ENCODE measurements around the gene PUS10.

Gene PUS10

GRCh38 chr2:60966507-60967405 lies 51.3 kb downstream of the PUS10 start:
- H3K4me3 ChIP-seq, result no peak overlapping the region

DNA sequence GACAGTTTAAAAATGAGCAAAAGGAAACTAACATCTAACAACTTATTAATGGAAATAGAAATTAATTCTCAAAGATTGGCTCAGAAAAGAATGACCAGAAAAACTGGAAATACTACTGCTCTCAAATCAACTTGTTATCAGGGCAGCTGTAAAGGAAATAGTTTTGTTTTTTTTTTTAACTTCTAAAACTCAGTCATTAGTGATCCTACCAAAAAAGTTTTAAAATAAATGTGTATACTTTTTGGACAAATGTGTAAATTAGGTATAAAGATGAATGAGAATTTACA lies 52.6 kb downstream of the PUS10 start:
- Histone ChIP-seq H3K27ac (no peak overlapping the region), H3K36me3 (ENCODE audit: insufficient read depth, low read length) (no peaks in the 10 kb centered on the region), H3K9ac (ENCODE audit: insufficient read length) (no peak overlapping the region), H3K4me3 (no peak overlapping the region), H3K9me3 (ENCODE audit: low read depth, low read length) (no peaks in the 10 kb centered on the region)
- TF ChIP-seq FOXP2 (optimal IDR thresholded peaks at IDR 0.05; ENCODE audit: control extremely low read depth, extremely low read length, insufficient read depth) (no peak), EZH2 (IDR thresholded peaks at IDR 0.05) (no peak), POLR2AphosphoS5 (IDR thresholded peaks at IDR 0.05; ENCODE audit: borderline replicate concordance, low read depth, low read length) (no peak)
- DNase-seq (ENCODE audit: low read depth, low spot score), result no peak

More at GRCh38 chr2:60966507-60967405, 51.3 kb downstream of the PUS10 start:
- no peak overlapping the region for H3K27ac ChIP-seq
- H3K9me3 ChIP-seq (ENCODE audit: low read depth, low read length), result no peaks in the 10 kb centered on the region
- DNase-seq (ENCODE audit: low read depth, low spot score), result no peak
- H3K36me3 ChIP-seq (ENCODE audit: insufficient read depth, low read length), result no peaks in the 10 kb centered on the region
- TF ChIP-seq EZH2 (IDR thresholded peaks at IDR 0.05) (no peak), FOXP2 (optimal IDR thresholded peaks at IDR 0.05; ENCODE audit: control extremely low read depth, extremely low read length, insufficient read depth) (no peak), POLR2AphosphoS5 (IDR thresholded peaks at IDR 0.05; ENCODE audit: borderline replicate concordance, low read depth, low read length) (no peak)
- H3K9ac ChIP-seq (ENCODE audit: insufficient read length), result no peak overlapping the region

DNA sequence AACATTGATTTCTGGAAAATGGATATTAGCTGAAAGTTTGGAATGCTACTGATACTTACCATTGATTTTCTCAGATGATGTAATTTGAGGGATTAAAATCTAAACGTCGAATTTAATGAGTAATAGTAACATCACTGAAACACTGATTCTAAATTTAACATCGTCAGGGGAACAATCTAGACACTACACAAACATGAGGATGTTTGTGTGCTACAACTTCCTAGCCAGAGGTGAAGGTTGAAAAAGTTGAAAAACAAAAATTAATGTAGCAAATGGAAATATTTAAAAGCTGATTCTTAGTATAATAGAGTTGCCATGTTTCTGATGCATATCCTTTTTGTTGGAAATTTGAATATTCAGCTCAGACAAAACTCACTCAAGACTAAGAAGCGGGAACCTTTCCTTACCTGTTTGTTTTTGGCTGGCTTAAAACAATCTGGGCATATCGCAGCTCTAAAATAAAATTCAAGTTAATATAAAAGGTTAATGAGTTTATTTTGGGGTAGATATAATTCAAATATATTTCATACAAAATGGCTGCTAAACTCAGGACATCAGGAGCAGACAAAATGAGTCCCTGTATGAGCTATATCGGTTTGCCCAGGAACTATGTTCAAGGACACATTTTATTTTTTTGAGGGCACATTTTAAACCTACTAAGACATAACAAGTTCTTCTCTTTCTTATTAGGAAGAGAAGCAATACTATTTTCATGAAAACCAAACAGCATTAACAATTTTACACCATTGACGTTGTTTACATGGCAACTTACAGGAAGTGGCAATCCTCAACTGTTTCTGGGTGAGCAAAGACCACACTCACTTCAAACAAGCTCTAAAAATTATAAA lies 53.2 kb downstream of the PUS10 start:
- DNase-seq (ENCODE audit: low read depth, low spot score), result no peak
- no peak overlapping the region for H3K4me3 ChIP-seq
- no peak for TF ChIP-seq FOXP2 (optimal IDR thresholded peaks at IDR 0.05; ENCODE audit: control extremely low read depth, extremely low read length, insufficient read depth)
- no peak for TF ChIP-seq POLR2AphosphoS5 (IDR thresholded peaks at IDR 0.05; ENCODE audit: borderline replicate concordance, low read depth, low read length)
- H3K9me3 ChIP-seq (ENCODE audit: low read depth, low read length), result no peaks in the 10 kb centered on the region
- no peak overlapping the region for H3K9ac ChIP-seq (ENCODE audit: insufficient read length)
- no peak overlapping the region for H3K27ac ChIP-seq
- no peaks in the 10 kb centered on the region for H3K36me3 ChIP-seq (ENCODE audit: insufficient read depth, low read length)

GRCh38 chr2:60963190-60963589 lies 54.9 kb downstream of the PUS10 start:
- no peak overlapping the region for H3K9ac ChIP-seq (ENCODE audit: insufficient read length)
- no peaks in the 10 kb centered on the region for H3K9me3 ChIP-seq (ENCODE audit: low read depth, low read length)
- no peak overlapping the region for H3K4me3 ChIP-seq
- TF ChIP-seq FOXP2 (optimal IDR thresholded peaks at IDR 0.05; ENCODE audit: control extremely low read depth, extremely low read length, insufficient read depth) (no peak), POLR2AphosphoS5 (IDR thresholded peaks at IDR 0.05; ENCODE audit: borderline replicate concordance, low read depth, low read length) (no peak), EZH2 (IDR thresholded peaks at IDR 0.05) (no peak)
- DNase-seq (ENCODE audit: low read depth, low spot score), result no peak
- no peaks in the 10 kb centered on the region for H3K36me3 ChIP-seq (ENCODE audit: insufficient read depth, low read length)
- H3K27ac ChIP-seq, result no peak overlapping the region

- no peak overlapping the region for H3K4me3 ChIP-seq
- no peak for DNase-seq (ENCODE audit: low read depth, low spot score)
- H3K36me3 ChIP-seq (ENCODE audit: insufficient read depth, low read length), result no peaks in the 10 kb centered on the region
- TF ChIP-seq FOXP2 (optimal IDR thresholded peaks at IDR 0.05; ENCODE audit: control extremely low read depth, extremely low read length, insufficient read depth) (no peak), POLR2AphosphoS5 (IDR thresholded peaks at IDR 0.05; ENCODE audit: borderline replicate concordance, low read depth, low read length) (no peak), EZH2 (IDR thresholded peaks at IDR 0.05) (no peak)
- no peak overlapping the region for H3K9ac ChIP-seq (ENCODE audit: insufficient read length)
- H3K27ac ChIP-seq, result no peak overlapping the region
- H3K9me3 ChIP-seq (ENCODE audit: low read depth, low read length), result no peaks in the 10 kb centered on the region
Observed at GRCh38 chr2:60962528-60962927, 55.5 kb downstream of the PUS10 start.

DNA sequence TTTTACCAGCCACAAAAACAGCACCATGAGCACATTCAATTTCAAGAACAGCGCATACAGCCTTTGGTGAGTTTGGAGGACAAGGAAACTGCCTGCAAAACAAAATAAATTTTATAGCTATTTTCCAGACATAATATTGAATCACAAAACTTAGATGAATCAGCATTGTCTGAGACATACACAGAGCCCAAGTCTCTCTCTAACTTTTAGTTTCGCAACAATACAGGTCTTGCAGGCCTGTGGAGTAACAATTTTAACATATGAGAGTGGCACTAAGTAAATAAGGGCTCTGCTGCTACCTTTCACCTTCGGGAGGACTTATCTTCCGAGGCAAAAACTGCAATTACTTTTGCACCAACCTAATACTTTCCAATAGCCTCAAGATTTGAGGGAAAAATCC lies 56.6 kb downstream of the PUS10 start:
- no peak for DNase-seq (ENCODE audit: low read depth, low spot score)
- H3K27ac ChIP-seq, result 0 out of 2 replicates have a peak overlapping the region, but pooled peaks have one; percentile 15

GRCh38 chr2:60960706-60961105 lies 57.3 kb downstream of the PUS10 start:
- no peak overlapping the region for H3K4me3 ChIP-seq
- no peak overlapping the region for H3K9ac ChIP-seq (ENCODE audit: insufficient read length)
- no peak overlapping the region for H3K27ac ChIP-seq
- no peaks in the 10 kb centered on the region for H3K36me3 ChIP-seq (ENCODE audit: insufficient read depth, low read length)
- no peaks in the 10 kb centered on the region for H3K9me3 ChIP-seq (ENCODE audit: low read depth, low read length)
- TF ChIP-seq POLR2AphosphoS5 (IDR thresholded peaks at IDR 0.05; ENCODE audit: borderline replicate concordance, low read depth, low read length) (no peak), EZH2 (IDR thresholded peaks at IDR 0.05) (no peak), FOXP2 (optimal IDR thresholded peaks at IDR 0.05; ENCODE audit: control extremely low read depth, extremely low read length, insufficient read depth) (no peak)
- no peak for DNase-seq (ENCODE audit: low read depth, low spot score)

More for the DNA sequence above, 56.6 kb downstream of the PUS10 start:
- Histone ChIP-seq H3K9ac (ENCODE audit: insufficient read length) (no peak overlapping the region), H3K36me3 (ENCODE audit: insufficient read depth, low read length) (no peaks in the 10 kb centered on the region), H3K9me3 (ENCODE audit: low read depth, low read length) (no peaks in the 10 kb centered on the region), H3K4me3 (no peak overlapping the region)
- no peak for TF ChIP-seq POLR2AphosphoS5 (IDR thresholded peaks at IDR 0.05; ENCODE audit: borderline replicate concordance, low read depth, low read length)
- no peak for TF ChIP-seq EZH2 (IDR thresholded peaks at IDR 0.05)
- TF ChIP-seq FOXP2 (optimal IDR thresholded peaks at IDR 0.05; ENCODE audit: control extremely low read depth, extremely low read length, insufficient read depth), result no peak

- DNase-seq (ENCODE audit: low read depth, low spot score), result no peak
- Histone ChIP-seq H3K4me3 (no peak overlapping the region), H3K27ac (no peak overlapping the region), H3K36me3 (ENCODE audit: insufficient read depth, low read length) (no peaks in the 10 kb centered on the region), H3K9ac (ENCODE audit: insufficient read length) (no peak overlapping the region), H3K9me3 (ENCODE audit: low read depth, low read length) (no peaks in the 10 kb centered on the region)
- no peak for TF ChIP-seq FOXP2 (optimal IDR thresholded peaks at IDR 0.05; ENCODE audit: control extremely low read depth, extremely low read length, insufficient read depth)
- TF ChIP-seq POLR2AphosphoS5 (IDR thresholded peaks at IDR 0.05; ENCODE audit: borderline replicate concordance, low read depth, low read length), result no peak
- no peak for TF ChIP-seq EZH2 (IDR thresholded peaks at IDR 0.05)
Observed at GRCh38 chr2:60959501-60959900, 58.6 kb downstream of the PUS10 start.

All from SK-N-MC (cell line).